Measurements from ENCODE around the gene MVB12B. TPM values are rescaled to one million over a fixed set of nuclear protein-coding genes. Genes with fewer than 3 reads are reported as not detected.

MVB12B gene
- total RNA-seq, 1 experiment from 2014 or later = 10.9 TPM

GRCh38 chr9:126449725-126450667, 123.4 kb downstream of the MVB12B start:
- no TSS peak for BruUV-seq (replicated peaks)
- H3K9me3 ChIP-seq (ENCODE audit: control insufficient read depth in 1 of 2, insufficient read depth in 1 of 2, low read depth in 1 of 2, low read length in 2 of 2) = no peaks in the 10 kb centered on the region
- no peaks in the 10 kb centered on the region for H3K27me3 ChIP-seq (ENCODE audit: insufficient read depth, low read length)
- no peaks in the 10 kb centered on the region for H3K79me2 ChIP-seq (ENCODE audit: insufficient read depth, low read length)
- H3K9ac ChIP-seq (ENCODE audit: low read length) = no peak overlapping the region
- ChIA-PET POLR2A (no interaction called here), RAD21 (ENCODE audit: low non-redundant PET in 1 of 2, low total read pairs in 2 of 2, uncharacterized antibody in 2 of 2, unreplicated experiment in 2 of 2) (no interaction called here), CTCF (no interaction called here)
- no peak overlapping the region for H2AFZ ChIP-seq (ENCODE audit: low read depth, low read length, poor library complexity, severe bottlenecking)
- no peak overlapping the region for H3K27ac ChIP-seq (ENCODE audit: low read depth, low read length)
- no peaks in the 10 kb centered on the region for H3K36me3 ChIP-seq (ENCODE audit: control insufficient read depth in 1 of 2, insufficient read depth in 2 of 2, low read length in 2 of 2)
- no peak for ATAC-seq
- no peak overlapping the region for H3K4me2 ChIP-seq (ENCODE audit: low read length)
- no peaks in the 10 kb centered on the region for H3K4me1 ChIP-seq (ENCODE audit: control insufficient read depth in 1 of 2, insufficient read depth in 2 of 2, low read length in 2 of 2)
- intact Hi-C loops (cut with micrococcal nuclease) = no loop called here
- TF ChIP-seq EGR1 (IDR thresholded peaks at IDR 0.05; ENCODE audit: low read depth) = no peak
- TF ChIP-seq CEBPB (IDR thresholded peaks at IDR 0.05; ENCODE audit: low read depth) = no peak
- H4K20me1 ChIP-seq (ENCODE audit: insufficient read depth) = no peaks in the 10 kb centered on the region
- H3K4me3 ChIP-seq (replicated peaks in 1 of 2; ENCODE audit: low read depth in 1 of 2, low read length in 2 of 2) = no peak overlapping the region
- DNase-seq (ENCODE audit: low read depth, low spot score) = no peak
- no peaks in the 10 kb centered on the region for H3K9me2 ChIP-seq (ENCODE audit: insufficient read depth)

- RAD21 ChIA-PET (ENCODE audit: low non-redundant PET in 1 of 2, low total read pairs in 2 of 2, uncharacterized antibody in 2 of 2, unreplicated experiment in 2 of 2) = no interaction called here
- no peak for TF ChIP-seq TCF7L2 (IDR thresholded peaks at IDR 0.05; ENCODE audit: borderline replicate concordance, extremely low read depth, insufficient read depth, insufficient read length)
- no peak for TF ChIP-seq CTCF (IDR thresholded peaks at IDR 0.05 in 2 of 3, conservative IDR thresholded peaks at IDR 0.05 in 1 of 3; ENCODE audit: borderline replicate concordance in 1 of 3, insufficient read depth in 1 of 3, low read depth in 2 of 3, low read length in 2 of 3)
- TF ChIP-seq SIN3A (IDR thresholded peaks at IDR 0.05; ENCODE audit: low read depth) = no peak
- TF ChIP-seq MAX (IDR thresholded peaks at IDR 0.05) = no peak
- no peak for TF ChIP-seq CEBPB (IDR thresholded peaks at IDR 0.05; ENCODE audit: low read depth)
- TF ChIP-seq JUND (IDR thresholded peaks at IDR 0.05) = no peak
- no peak for TF ChIP-seq POLR2AphosphoS5 (IDR thresholded peaks at IDR 0.05; ENCODE audit: low read depth, low read length)
- TF ChIP-seq CBX3 (IDR thresholded peaks at IDR 0.05; ENCODE audit: low read depth) = no peak
- no peak for TF ChIP-seq YY1 (IDR thresholded peaks at IDR 0.05; ENCODE audit: extremely low read depth, insufficient replicate concordance, low read depth, low read length)
- no peak for TF ChIP-seq ATF3 (IDR thresholded peaks at IDR 0.05)
- no peak for TF ChIP-seq POLR2A (IDR thresholded peaks at IDR 0.05; ENCODE audit: borderline replicate concordance, extremely low read depth, insufficient read depth, insufficient read length)
- no peak for TF ChIP-seq ZNF274 (IDR thresholded peaks at IDR 0.05; ENCODE audit: low read depth, low read length)
- no peak for TF ChIP-seq ZBTB33 (IDR thresholded peaks at IDR 0.05; ENCODE audit: extremely low read depth, insufficient replicate concordance, low read length)
- no peak for TF ChIP-seq EGR1 (IDR thresholded peaks at IDR 0.05; ENCODE audit: low read depth)
- no peak for TF ChIP-seq FOSL1 (IDR thresholded peaks at IDR 0.05; ENCODE audit: low read depth)
These were observed 124.1 kb downstream of the MVB12B start for GRCh38 chr9:126450668-126451205.

More at GRCh38 chr9:126450668-126451205, 124.1 kb downstream of the MVB12B start:
- Histone ChIP-seq H3K9ac (ENCODE audit: low read length) (no peak overlapping the region), H4K20me1 (ENCODE audit: insufficient read depth) (no peaks in the 10 kb centered on the region), H3K27me3 (ENCODE audit: insufficient read depth, low read length) (no peaks in the 10 kb centered on the region), H2AFZ (ENCODE audit: low read depth, low read length, poor library complexity, severe bottlenecking) (no peak overlapping the region), H3K9me2 (ENCODE audit: insufficient read depth) (no peaks in the 10 kb centered on the region), H3K36me3 (ENCODE audit: control insufficient read depth in 1 of 2, insufficient read depth in 2 of 2, low read length in 2 of 2) (no peaks in the 10 kb centered on the region), H3K79me2 (ENCODE audit: insufficient read depth, low read length) (no peaks in the 10 kb centered on the region), H3K27ac (ENCODE audit: low read depth, low read length) (no peak overlapping the region), H3K4me1 (ENCODE audit: control insufficient read depth in 1 of 2, insufficient read depth in 2 of 2, low read length in 2 of 2) (no peaks in the 10 kb centered on the region), H3K4me2 (ENCODE audit: low read length) (no peak overlapping the region), H3K4me3 (replicated peaks in 1 of 2; ENCODE audit: low read depth in 1 of 2, low read length in 2 of 2) (no peak overlapping the region), H3K9me3 (ENCODE audit: control insufficient read depth in 1 of 2, insufficient read depth in 1 of 2, low read depth in 1 of 2, low read length in 2 of 2) (no peaks in the 10 kb centered on the region)
- ChIA-PET POLR2A (no interaction called here), CTCF (no interaction called here)
- no TSS peak for BruUV-seq (replicated peaks)
- DNase-seq (ENCODE audit: low read depth, low spot score) = no peak
- intact Hi-C loops (cut with micrococcal nuclease) = no loop called here
- no peak for ATAC-seq

All from HCT116 (cell line).